ENCODE data around the gene NDUFB5.
"Not testable (repeated sequence)": the region's sequence is repeated elsewhere in the genome, so short reads cannot be mapped to it uniquely, and the experiment has no call there.

The NDUFB5 gene

DNA sequence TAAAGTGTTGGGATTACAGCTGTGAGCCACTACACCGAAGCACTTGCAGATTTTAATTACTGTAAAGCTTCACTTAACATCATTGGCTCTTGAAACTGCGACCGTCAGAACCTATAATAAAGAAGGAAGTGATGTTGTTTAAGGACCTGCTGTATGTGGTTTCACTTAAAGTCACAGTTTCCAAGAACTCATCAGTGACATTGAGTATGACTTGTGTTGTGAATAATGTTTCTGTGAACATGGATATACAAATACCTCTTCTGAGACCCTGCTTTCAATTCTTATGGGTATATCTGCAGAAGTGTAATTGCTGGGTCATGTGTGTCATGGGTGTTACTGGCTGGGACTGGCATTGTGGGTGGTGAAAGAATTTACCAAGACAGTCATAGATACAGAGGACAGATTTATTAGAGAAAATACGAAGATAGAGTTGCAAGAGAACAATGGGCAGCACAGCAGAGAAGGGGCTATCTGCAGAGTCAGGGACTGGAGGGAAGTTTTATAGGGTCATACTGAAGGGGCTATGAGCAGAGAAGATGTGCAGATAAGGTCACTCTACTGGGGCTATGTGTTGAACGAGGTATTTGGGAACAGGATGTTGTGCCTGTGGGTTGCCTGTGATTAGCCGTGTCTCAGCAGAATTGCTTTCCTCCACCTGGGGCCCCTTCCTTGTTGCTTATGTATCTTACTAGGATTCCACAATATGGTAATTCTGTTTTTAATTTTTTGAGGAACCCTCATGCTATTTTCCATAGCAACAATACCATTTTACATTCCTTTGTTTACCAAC lies 4.5 kb downstream of the NDUFB5 start:
- peak overlapping the region; percentile 97 for H3K27ac Mint-ChIP-seq
- H3K4me3 Mint-ChIP-seq = peak overlapping the region; percentile 71
- H3K36me3 Mint-ChIP-seq (ENCODE audit: low read depth) = peaks cover 18% of the 10 kb centered on the region
- H3K4me1 Mint-ChIP-seq (ENCODE audit: low read depth) = peaks cover 37% of the 10 kb centered on the region
- H3K9me3 Mint-ChIP-seq = no peaks in the 10 kb centered on the region
- H3K27me3 Mint-ChIP-seq (ENCODE audit: low read depth) = no peaks in the 10 kb centered on the region

DNA sequence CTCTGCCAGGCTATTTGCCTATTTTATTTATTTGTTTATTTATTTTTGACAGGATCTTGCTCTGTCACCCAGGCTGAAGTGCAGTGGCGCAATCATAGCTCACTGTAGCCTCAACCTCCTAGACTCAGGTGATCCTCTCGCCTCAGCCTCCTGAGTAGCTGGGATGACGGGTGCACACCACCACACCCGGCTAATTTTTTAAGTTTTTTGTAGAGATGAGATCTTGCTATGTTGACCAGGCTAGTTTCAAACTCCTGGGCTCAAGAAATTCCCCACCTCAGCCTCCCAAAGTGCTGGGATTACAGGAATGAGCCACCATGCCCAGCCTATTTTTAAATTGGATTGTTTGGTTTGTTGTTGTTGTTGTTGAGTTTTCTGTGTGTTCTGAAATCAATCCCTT lies 5.5 kb downstream of the NDUFB5 start:
- Mint-ChIP-seq H3K9me3 (no peaks in the 10 kb centered on the region), H3K27me3 (ENCODE audit: low read depth) (no peaks in the 10 kb centered on the region), H3K4me1 (ENCODE audit: low read depth) (peaks cover 37% of the 10 kb centered on the region), H3K4me3 (no peak overlapping the region), H3K27ac (peak overlapping the region; percentile 97), H3K36me3 (ENCODE audit: low read depth) (peaks cover 16% of the 10 kb centered on the region)

GRCh38 chr3:179613807-179614206 lies 9.2 kb downstream of the NDUFB5 start:
- Mint-ChIP-seq H3K27ac (no peak overlapping the region), H3K27me3 (ENCODE audit: low read depth) (no peaks in the 10 kb centered on the region)

GRCh38 chr3:179615458-179616173 lies 11.0 kb downstream of the NDUFB5 start:
- Mint-ChIP-seq H3K4me3 (no peak overlapping the region), H3K27ac (no peak overlapping the region), H3K36me3 (ENCODE audit: low read depth) (peaks cover 26% of the 10 kb centered on the region), H3K27me3 (ENCODE audit: low read depth) (no peaks in the 10 kb centered on the region), H3K9me3 (no peaks in the 10 kb centered on the region), H3K4me1 (ENCODE audit: low read depth) (peaks cover 9% of the 10 kb centered on the region)

More at GRCh38 chr3:179613807-179614206, 9.2 kb downstream of the NDUFB5 start:
- peaks cover 18% of the 10 kb centered on the region for H3K4me1 Mint-ChIP-seq (ENCODE audit: low read depth)
- H3K36me3 Mint-ChIP-seq (ENCODE audit: low read depth) = peaks cover 16% of the 10 kb centered on the region
- no peak overlapping the region for H3K4me3 Mint-ChIP-seq
- no peaks in the 10 kb centered on the region for H3K9me3 Mint-ChIP-seq

- Mint-ChIP-seq H3K4me3 (no peak overlapping the region), H3K36me3 (ENCODE audit: low read depth) (peaks cover 52% of the 10 kb centered on the region), H3K27ac (no peak overlapping the region), H3K27me3 (ENCODE audit: low read depth) (no peaks in the 10 kb centered on the region), H3K4me1 (ENCODE audit: low read depth) (no peaks in the 10 kb centered on the region), H3K9me3 (no peaks in the 10 kb centered on the region)
These were observed 17.4 kb downstream of the NDUFB5 start for GRCh38 chr3:179622023-179622422.

- Mint-ChIP-seq H3K36me3 (ENCODE audit: low read depth) (peaks cover 45% of the 10 kb centered on the region), H3K4me3 (no peak overlapping the region), H3K9me3 (no peaks in the 10 kb centered on the region), H3K27ac (no peak overlapping the region), H3K27me3 (ENCODE audit: low read depth) (no peaks in the 10 kb centered on the region), H3K4me1 (ENCODE audit: low read depth) (no peaks in the 10 kb centered on the region)
These were observed 19.9 kb downstream of the NDUFB5 start for GRCh38 chr3:179624451-179624850.

GRCh38 chr3:179630753-179631451 lies 26.3 kb downstream of the NDUFB5 start:
- Mint-ChIP-seq H3K27me3 (ENCODE audit: low read depth) (no peaks in the 10 kb centered on the region), H3K4me1 (ENCODE audit: low read depth) (no peaks in the 10 kb centered on the region), H3K4me3 (no peak overlapping the region), H3K27ac (no peak overlapping the region), H3K9me3 (no peaks in the 10 kb centered on the region), H3K36me3 (ENCODE audit: low read depth) (peaks cover 4% of the 10 kb centered on the region)

DNA sequence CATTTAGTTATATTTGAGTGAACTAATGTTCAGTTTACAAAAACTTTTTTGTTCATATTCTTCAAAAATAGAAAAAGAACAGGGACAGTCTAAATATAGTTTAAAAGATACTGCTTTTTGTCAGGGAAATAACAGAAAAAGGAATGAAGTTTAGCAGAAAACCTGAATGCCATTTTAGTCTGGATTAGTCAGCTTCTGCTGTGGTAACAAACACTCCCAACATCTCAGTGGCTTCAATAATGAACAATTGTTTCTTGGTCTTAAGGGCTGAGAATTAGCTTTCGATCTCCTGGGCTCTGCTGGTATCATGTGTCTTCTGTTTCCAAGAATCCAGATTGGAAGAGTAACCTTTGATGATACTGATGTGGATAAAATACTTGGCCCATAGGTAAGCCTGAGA lies 35.9 kb downstream of the NDUFB5 start:
- no peaks in the 10 kb centered on the region for H3K27me3 Mint-ChIP-seq (ENCODE audit: low read depth)
- H3K27ac Mint-ChIP-seq = no peak overlapping the region
- H3K9me3 Mint-ChIP-seq = no peaks in the 10 kb centered on the region
- H3K36me3 Mint-ChIP-seq (ENCODE audit: low read depth) = no peaks in the 10 kb centered on the region
- no peak overlapping the region for H3K4me3 Mint-ChIP-seq
- peaks cover 2% of the 10 kb centered on the region for H3K4me1 Mint-ChIP-seq (ENCODE audit: low read depth)

DNA sequence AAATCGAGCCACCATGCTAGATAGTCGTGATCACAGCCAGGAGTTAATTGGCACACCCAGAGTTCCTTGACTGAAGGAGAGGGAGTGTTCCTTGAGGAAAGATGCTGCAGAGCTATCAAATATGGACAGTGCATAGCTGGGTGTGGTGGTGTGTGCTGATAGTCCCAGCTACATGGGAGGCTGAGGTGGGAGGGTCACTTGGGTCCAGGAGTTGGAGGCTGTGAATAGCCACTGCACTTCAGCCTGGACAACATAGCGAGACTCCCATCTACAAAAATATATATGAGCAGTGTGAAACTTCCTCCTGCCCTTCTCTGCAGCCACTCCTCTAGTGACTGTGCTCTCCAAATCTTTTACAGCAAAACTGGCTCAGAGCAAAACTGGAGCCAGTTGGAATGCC lies 38.3 kb downstream of the NDUFB5 start:
- H3K36me3 Mint-ChIP-seq (ENCODE audit: low read depth) = no peaks in the 10 kb centered on the region

GRCh38 chr3:179643837-179644236 lies 39.2 kb downstream of the NDUFB5 start:
- not testable (repeated sequence) for H3K9me3 Mint-ChIP-seq; H3K4me1 Mint-ChIP-seq (ENCODE audit: low read depth); H3K36me3 Mint-ChIP-seq (ENCODE audit: low read depth)

More for the DNA sequence above, 38.3 kb downstream of the NDUFB5 start:
- Mint-ChIP-seq H3K4me1 (ENCODE audit: low read depth) (peaks cover 2% of the 10 kb centered on the region), H3K27ac (no peak overlapping the region), H3K9me3 (no peaks in the 10 kb centered on the region), H3K27me3 (ENCODE audit: low read depth) (no peaks in the 10 kb centered on the region), H3K4me3 (no peak overlapping the region)

DNA sequence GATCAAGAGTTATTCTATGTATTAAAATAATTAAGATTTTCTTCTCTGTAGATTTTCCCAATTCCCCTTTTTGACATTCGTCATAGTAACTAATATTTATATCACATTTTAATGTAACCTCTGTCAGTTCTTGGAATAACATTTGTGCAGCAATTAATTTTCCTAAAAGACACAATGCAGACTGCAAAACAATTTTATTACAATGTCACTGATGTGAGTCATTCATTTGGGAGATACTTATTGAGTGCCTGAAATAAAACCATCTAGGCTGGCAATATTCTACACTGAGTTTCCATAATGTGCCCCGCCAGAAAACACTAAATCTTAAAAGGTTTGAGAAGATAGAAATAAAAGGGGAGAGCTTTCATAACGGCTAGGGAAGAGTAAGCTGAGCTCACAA lies 41.6 kb downstream of the NDUFB5 start:
- Mint-ChIP-seq H3K36me3 (ENCODE audit: low read depth) (no peaks in the 10 kb centered on the region), H3K4me3 (no peak overlapping the region), H3K4me1 (ENCODE audit: low read depth) (peaks cover 6% of the 10 kb centered on the region), H3K9me3 (no peaks in the 10 kb centered on the region), H3K27ac (no peak overlapping the region), H3K27me3 (ENCODE audit: low read depth) (peaks cover 2% of the 10 kb centered on the region)

More at GRCh38 chr3:179643837-179644236, 39.2 kb downstream of the NDUFB5 start:
- not testable (repeated sequence) for H3K4me3 Mint-ChIP-seq; H3K27ac Mint-ChIP-seq; H3K27me3 Mint-ChIP-seq (ENCODE audit: low read depth)

DNA sequence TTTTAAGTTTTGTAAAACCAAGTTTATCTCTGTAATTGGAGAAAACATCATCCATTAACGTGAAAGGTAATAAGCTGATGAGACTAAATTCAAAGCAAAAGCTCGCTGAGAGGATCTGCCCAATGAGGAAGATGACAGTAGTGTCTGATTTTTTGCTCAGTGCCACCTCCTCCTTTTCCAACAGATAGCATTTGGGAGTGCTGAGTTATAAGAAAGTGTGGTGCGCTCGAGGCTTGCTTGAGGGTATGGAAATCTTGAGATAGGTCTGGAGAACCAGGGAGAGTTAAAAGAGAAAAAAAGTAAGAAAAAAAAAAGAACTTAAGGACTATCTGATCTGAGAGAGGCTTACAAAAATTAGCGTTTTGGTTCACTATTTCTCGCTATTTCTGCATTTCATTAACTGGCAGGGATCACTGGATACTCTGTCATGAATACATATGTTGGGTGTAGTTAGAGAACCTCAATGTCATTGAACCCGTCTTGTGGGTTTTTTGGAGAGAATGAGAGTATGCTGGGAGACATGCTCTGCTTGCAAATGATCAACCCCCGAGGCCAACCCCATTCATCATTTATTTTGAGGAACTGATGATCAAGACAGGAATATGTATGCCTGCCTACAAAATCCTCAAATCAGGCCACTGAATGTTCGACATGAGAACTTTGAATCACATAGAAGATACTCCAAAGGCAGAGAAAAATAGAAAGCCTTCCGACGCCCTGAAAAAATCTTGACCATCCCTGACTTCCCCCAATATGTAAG lies 47.3 kb downstream of the NDUFB5 start:
- H3K9me3 Mint-ChIP-seq = no peaks in the 10 kb centered on the region
- H3K36me3 Mint-ChIP-seq (ENCODE audit: low read depth) = peaks cover 3% of the 10 kb centered on the region
- peaks cover 15% of the 10 kb centered on the region for H3K27me3 Mint-ChIP-seq (ENCODE audit: low read depth)
- H3K4me3 Mint-ChIP-seq = peak overlapping the region; percentile 59
- peaks cover 22% of the 10 kb centered on the region for H3K4me1 Mint-ChIP-seq (ENCODE audit: low read depth)
- H3K27ac Mint-ChIP-seq = peak overlapping the region; percentile 2

GRCh38 chr3:179652447-179653095 lies 48.0 kb downstream of the NDUFB5 start, which contains the start of gene USP13:
Gene USP13, plus strand, starts transcription at chr3:179653040. Its CDS starts 186 bp downstream, at chr3:179653226.
- peak within 1 kb of the TSS; percentile 86 for H3K27ac Mint-ChIP-seq
- H3K4me3 Mint-ChIP-seq = peak within 1 kb of the TSS; percentile 93
- peaks cover 22% of the 10 kb centered on the region for H3K4me1 Mint-ChIP-seq (ENCODE audit: low read depth)
- H3K27me3 Mint-ChIP-seq (ENCODE audit: low read depth) = peaks cover 15% of the 10 kb centered on the region
- H3K36me3 Mint-ChIP-seq (ENCODE audit: low read depth) = peaks cover 3% of the 10 kb centered on the region
- no peaks in the 10 kb centered on the region for H3K9me3 Mint-ChIP-seq
